Ishikawa (cell line): ENCODE results near the gene BRD2.

Experiments used
- CEBPB ChIP-seq: IDR thresholded peaks from 2 replicates; pipeline ENCODE4 v1.6.1; 2012
- CREB1 ChIP-seq: IDR thresholded peaks from 2 replicates; pipeline ENCODE4 v1.6.1; 2012; ENCODE audit warnings: low read depth
- EGR1 ChIP-seq: IDR thresholded peaks from 2 replicates; pipeline ENCODE4 v1.6.1; 2012
- EP300 ChIP-seq: IDR thresholded peaks from 2 replicates; pipeline ENCODE4 v1.6.1; 2012; ENCODE audit warnings: borderline replicate concordance
- FOXM1 ChIP-seq: IDR thresholded peaks from 2 replicates; pipeline ENCODE4 v1.6.1; 2012; ENCODE audit warnings: low read depth, borderline replicate concordance
- TAF1 ChIP-seq: IDR thresholded peaks from 2 replicates; pipeline ENCODE4 v1.6.1; 2012; ENCODE audit warnings: low read depth, mild to moderate bottlenecking
- TCF12 ChIP-seq: IDR thresholded peaks from 2 replicates; pipeline ENCODE4 v1.6.1; 2012; ENCODE audit warnings: low read depth
- TEAD4 ChIP-seq: IDR thresholded peaks from 2 replicates; pipeline ENCODE4 v1.6.1; 2012
- YY1 ChIP-seq: IDR thresholded peaks from 2 replicates; pipeline ENCODE4 v1.6.1; 2012; ENCODE audit warnings: low read depth
- ZBTB7A ChIP-seq: IDR thresholded peaks from 2 replicates; pipeline ENCODE4 v1.6.1; 2012; ENCODE audit warnings: low read depth
- TF ChIP-seq, protein P1 (sequence below): IDR thresholded peaks from 2 replicates; pipeline ENCODE4 v1.6.1; 2012
- TF ChIP-seq, protein P2 (sequence below): IDR thresholded peaks from 2 replicates; pipeline ENCODE4 v1.6.1; 2012; ENCODE audit warnings: low read depth, mild to moderate bottlenecking
- TF ChIP-seq, protein P3 (sequence below): IDR thresholded peaks from 2 replicates; pipeline ENCODE4 v1.6.1; 2012

BRD2 gene

DNA sequence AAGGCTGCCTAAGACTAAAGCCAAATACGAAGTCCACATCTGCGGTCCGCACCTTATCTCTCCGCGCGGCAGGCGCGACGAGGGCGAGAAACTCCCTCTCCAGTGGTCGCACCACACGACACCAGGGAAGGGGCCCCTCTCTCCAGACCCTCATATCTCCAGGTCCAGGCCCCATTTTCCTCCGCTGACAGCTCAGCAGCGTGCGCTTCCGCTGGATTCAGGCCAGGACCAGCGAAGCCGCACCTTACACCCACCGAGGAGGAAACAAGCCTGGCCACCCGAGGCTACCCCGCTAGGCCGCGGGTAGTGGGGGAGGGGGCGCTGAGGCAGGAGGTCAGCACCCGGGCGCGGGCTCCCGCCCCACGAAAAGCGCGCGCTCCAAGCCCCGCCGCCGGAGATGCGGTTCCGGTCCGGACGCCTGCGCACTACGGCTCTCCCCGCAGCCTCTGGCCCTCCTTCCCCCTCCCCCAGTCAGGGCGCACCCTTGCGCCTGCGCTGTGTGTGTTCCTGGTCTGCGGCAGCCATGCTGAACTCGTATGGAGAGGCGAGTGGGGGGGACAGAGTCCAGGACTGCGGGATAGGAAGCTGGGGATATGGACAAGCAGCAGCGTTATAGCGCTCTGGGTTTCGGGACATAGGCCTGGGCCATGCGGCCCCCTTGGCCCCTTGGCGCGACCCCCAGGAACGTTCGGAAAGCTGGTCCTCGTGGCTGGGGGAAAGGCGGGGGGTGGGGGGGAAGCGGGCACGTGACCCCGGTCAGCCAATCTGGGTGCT lies at the start of gene BRD2:
Gene BRD2, plus strand, starts transcription at position 502 of the 774 bp plus-strand sequence. CDS start 4,305 bp downstream, outside the sequence.
- TF ChIP-seq TCF12 (peak; percentile 62), YY1 (peak; percentile 91), TAF1 (peak; percentile 62; the same call in 1 of the 2 replicates), FOXM1 (no peak), EGR1 (no peak), CREB1 (0 out of 2 replicates have a peak, but pooled peaks have one; percentile 51)
- TF ChIP-seq, protein P1, sequence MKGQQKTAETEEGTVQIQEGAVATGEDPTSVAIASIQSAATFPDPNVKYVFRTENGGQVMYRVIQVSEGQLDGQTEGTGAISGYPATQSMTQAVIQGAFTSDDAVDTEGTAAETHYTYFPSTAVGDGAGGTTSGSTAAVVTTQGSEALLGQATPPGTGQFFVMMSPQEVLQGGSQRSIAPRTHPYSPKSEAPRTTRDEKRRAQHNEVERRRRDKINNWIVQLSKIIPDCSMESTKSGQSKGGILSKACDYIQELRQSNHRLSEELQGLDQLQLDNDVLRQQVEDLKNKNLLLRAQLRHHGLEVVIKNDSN, result peak; percentile 94
- TF ChIP-seq, protein P2, sequence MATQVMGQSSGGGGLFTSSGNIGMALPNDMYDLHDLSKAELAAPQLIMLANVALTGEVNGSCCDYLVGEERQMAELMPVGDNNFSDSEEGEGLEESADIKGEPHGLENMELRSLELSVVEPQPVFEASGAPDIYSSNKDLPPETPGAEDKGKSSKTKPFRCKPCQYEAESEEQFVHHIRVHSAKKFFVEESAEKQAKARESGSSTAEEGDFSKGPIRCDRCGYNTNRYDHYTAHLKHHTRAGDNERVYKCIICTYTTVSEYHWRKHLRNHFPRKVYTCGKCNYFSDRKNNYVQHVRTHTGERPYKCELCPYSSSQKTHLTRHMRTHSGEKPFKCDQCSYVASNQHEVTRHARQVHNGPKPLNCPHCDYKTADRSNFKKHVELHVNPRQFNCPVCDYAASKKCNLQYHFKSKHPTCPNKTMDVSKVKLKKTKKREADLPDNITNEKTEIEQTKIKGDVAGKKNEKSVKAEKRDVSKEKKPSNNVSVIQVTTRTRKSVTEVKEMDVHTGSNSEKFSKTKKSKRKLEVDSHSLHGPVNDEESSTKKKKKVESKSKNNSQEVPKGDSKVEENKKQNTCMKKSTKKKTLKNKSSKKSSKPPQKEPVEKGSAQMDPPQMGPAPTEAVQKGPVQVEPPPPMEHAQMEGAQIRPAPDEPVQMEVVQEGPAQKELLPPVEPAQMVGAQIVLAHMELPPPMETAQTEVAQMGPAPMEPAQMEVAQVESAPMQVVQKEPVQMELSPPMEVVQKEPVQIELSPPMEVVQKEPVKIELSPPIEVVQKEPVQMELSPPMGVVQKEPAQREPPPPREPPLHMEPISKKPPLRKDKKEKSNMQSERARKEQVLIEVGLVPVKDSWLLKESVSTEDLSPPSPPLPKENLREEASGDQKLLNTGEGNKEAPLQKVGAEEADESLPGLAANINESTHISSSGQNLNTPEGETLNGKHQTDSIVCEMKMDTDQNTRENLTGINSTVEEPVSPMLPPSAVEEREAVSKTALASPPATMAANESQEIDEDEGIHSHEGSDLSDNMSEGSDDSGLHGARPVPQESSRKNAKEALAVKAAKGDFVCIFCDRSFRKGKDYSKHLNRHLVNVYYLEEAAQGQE, result no peak
- TF ChIP-seq, protein P3, sequence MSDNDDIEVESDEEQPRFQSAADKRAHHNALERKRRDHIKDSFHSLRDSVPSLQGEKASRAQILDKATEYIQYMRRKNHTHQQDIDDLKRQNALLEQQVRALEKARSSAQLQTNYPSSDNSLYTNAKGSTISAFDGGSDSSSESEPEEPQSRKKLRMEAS, result peak; percentile 89

DNA sequence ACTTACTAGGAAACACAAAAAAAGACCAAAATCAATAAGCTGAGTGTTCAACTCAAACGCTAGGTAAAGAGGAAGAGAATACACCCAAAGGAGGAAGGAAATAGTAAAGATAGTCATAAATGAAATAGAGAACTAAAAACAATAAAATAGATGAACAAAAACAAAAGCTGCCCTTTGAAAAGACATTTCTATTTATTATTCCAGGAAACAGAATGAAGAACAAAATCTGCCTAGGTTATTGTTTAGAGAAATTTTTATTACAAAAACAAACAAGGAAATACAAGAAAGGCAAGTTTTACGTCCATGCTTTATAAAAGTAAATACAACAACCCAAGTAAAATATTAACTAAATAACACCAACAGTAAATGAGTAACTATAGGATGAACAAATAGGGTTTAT lies 47.7 kb upstream of the BRD2 start:
- TF ChIP-seq EP300 (no peak), TAF1 (no peak), FOXM1 (no peak)
- TF ChIP-seq, protein P2, result no peak
- TF ChIP-seq, protein P1, result no peak

DNA sequence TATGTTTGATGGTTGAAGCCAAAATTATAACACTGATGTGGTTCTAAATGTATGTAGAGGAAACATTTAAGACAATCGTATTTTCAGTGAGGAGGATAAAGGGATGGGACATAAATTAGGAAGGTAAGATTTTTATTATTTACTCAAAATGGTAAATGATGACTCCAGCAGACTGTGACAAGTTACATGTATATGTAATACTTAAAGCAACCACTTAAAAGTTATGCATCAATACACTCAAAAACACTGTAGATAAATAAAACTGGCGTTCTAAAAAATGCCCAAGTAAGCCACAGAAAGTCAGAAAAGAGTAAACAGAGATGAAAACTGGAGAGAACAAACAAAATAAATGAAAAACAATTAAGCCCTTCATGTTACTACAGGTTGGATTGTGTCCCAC lies 46.3 kb upstream of the BRD2 start:
- no peak for TF ChIP-seq CEBPB

DNA sequence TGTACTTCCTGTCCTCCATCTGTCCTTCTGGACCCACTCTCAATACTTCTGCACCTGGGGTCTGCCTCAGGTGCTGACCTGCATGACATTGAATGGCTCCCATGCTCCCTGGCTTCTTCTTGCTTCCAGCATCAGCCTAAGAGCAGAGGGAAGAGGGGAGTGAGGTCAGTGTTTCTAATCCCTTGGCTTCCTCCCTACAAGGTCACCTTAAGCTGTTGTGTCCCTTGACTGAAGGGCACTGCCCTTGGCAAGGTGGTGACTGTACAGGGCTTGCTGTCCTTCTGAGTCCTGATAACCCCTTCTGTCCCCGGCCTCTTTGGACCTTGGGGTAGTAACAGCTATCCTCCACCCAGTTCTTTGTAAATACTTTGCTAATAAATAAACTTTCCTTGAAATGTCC lies 37.2 kb upstream of the BRD2 start:
- TF ChIP-seq TEAD4 (no peak), CREB1 (no peak), ZBTB7A (no peak), EGR1 (no peak), CEBPB (no peak), YY1 (no peak), FOXM1 (no peak)
- TF ChIP-seq, protein P1, result no peak
- TF ChIP-seq, protein P2, result no peak
- TF ChIP-seq, protein P3, result no peak
